GM06990 (cell line): ENCODE measurements around the gene CHD6.

Experiments
- DNase-seq: peaks from one replicate; pipeline ENCODE4 v3.0.0-alpha.2; 2011; ENCODE audit not compliant: insufficient read length; ENCODE audit errors: extremely low read depth
- H3K27me3 ChIP-seq: replicated peaks from 2 replicates; pipeline ENCODE4 v1.6.0; 2011; ENCODE audit warnings: low read length; ENCODE audit not compliant: control insufficient read depth, insufficient read depth
- H3K36me3 ChIP-seq: 2 replicates; pipeline ENCODE4 v1.5.1; 2011; ENCODE audit warnings: low read length; ENCODE audit not compliant: control insufficient read depth, insufficient read depth
- H3K4me3 ChIP-seq: replicated peaks from 2 replicates; pipeline ENCODE4 v1.5.1; 2011; ENCODE audit warnings: low read depth, mild to moderate bottlenecking, control low read depth, low read length
- CTCF ChIP-seq: IDR thresholded peaks from 2 replicates; pipeline ENCODE4 v1.5.1; 2011; ENCODE audit warnings: low read length, control low read depth, mild to moderate bottlenecking, inconsistent platforms; ENCODE audit not compliant: insufficient read depth, poor library complexity, severe bottlenecking

CHD6 gene

DNA sequence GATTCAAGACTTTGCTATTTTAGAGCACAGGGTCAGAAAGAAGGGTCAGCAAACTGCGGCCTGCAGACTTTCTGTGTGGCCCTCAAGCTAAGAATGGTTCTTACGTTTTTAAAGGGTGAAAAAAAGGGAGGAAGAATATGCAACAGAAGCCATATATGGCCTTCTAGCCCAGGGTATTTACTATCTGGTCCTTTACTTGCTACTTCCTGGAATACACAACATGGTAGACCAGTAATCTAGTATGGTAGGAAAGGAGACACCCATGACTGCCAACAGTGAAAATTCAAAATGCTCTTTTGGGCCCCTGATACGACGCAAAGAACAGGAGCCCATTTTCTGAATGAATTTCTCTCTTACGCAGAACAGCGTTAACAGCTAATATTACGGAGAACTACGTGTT is 191.2 kb downstream of the CHD6 start:
- TF ChIP-seq CTCF, result no peak
- Histone ChIP-seq H3K27me3 (no peaks in the 10 kb centered on the region), H3K4me3 (no peak overlapping the region), H3K36me3 (peaks cover 6% of the 10 kb centered on the region)
- no peak for DNase-seq

DNA sequence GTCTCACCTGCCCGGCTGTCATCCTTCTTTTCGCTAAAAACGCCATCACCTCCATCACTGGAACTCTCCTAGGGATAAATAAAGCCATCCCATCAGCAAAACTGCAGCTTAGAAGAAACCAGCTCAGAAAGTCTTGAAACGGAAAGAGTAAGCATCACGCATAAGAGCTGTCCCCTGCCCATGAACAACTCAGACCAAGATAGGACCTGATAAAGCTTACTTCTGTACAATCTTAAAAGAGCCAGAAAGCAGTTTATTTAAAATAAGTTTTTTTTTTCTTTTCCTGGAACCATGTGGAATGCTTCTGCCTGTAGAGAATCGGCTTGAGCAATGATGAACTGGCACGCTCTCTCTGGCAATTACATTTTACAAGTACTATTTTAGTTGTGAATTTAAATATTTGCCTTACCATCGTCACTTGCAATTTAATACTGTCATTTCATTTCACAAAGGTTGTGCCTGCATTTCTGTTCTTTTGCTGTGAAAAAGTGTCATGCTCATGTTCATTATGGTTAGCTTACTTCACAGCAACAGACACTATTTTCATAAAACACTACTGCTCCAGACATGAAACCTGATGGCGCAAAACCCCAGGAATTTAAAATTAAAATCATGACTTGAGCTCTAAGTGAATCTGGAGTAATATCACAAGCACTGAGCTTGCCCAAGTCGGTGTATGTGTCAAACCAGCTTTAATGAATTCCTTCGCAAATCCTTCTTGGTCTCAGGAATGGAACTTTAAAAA is 191.9 kb downstream of the CHD6 start:
- H3K36me3 ChIP-seq, result peaks cover 12% of the 10 kb centered on the region
- DNase-seq, result no peak
- TF ChIP-seq CTCF, result no peak
- H3K27me3 ChIP-seq, result no peaks in the 10 kb centered on the region
- H3K4me3 ChIP-seq, result no peak overlapping the region

DNA sequence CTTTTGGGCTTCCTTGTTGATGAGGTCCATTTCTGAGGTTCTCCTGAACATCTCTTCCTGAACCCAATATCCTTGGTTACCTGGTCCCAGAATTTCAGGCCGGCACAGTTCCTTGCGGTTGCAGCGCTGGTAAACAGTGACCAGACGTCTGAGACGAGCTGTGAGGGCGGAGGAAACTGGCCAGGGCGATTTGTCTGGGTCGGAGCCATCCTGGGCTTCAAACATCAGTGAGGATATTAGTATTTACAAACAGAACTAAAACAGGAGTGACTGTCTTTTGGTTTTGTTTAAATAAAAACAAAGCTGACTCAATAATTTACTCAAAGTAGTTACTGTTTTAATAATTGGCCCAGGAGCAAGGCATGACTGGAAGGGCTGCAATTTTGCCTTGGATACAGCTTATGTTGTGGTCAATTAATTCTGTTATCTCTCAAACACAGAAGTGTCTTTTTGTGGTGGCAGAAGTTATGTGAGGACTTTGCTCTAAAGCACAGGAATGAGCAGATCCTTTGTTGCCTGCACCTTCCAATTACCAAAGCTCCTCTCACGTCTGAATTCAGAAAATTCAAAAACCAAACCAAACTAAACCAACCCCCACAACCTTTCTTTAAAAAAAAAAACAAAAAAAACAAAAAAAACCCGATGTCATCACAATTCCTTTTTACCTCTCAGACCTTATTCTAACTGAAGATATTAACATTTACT is 192.8 kb downstream of the CHD6 start:
- no peak for DNase-seq
- Histone ChIP-seq H3K27me3 (no peaks in the 10 kb centered on the region), H3K4me3 (no peak overlapping the region), H3K36me3 (peaks cover 17% of the 10 kb centered on the region)
- TF ChIP-seq CTCF, result no peak

- peaks cover 19% of the 10 kb centered on the region for H3K36me3 ChIP-seq
- no peaks in the 10 kb centered on the region for H3K27me3 ChIP-seq
- no peak for TF ChIP-seq CTCF
- DNase-seq, result no peak
- no peak overlapping the region for H3K4me3 ChIP-seq
Observed at GRCh38 chr20:41424546-41424945, 193.6 kb downstream of the CHD6 start.

DNA sequence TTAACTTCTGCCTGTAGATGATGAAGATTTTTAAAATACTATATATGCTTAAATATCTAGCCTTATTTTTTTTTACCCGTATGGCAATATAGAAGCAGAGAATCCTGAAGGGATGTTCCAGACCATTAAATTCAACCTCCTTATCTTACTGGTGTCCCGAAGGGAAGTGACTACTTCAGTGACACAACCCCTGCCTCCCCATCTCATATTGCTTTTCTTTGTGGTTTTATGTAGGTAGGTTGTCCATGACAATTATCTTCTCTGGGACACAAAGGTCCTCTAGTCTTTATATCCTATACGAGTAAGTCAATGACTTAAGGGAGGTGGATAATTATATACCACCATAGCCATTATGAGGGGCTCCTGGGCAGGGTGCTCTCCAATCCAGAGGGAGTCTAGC is 194.2 kb downstream of the CHD6 start:
- TF ChIP-seq CTCF, result no peak
- peaks cover 19% of the 10 kb centered on the region for H3K36me3 ChIP-seq
- no peaks in the 10 kb centered on the region for H3K27me3 ChIP-seq
- DNase-seq, result no peak
- no peak overlapping the region for H3K4me3 ChIP-seq
